K562 (cell line): ENCODE data around the gene DHPS. TPM values are rescaled to one million over a fixed set of nuclear protein-coding genes. Genes with fewer than 3 reads are reported as not detected.

Experiments
- CBFA2T2 ChIP-seq: fragments of 450-650 bp; conservative IDR thresholded peaks from 2 replicates; pipeline ENCODE4 v1.6.1; 2017; ENCODE audit warnings: mild to moderate bottlenecking
- CBFB ChIP-seq: sonication (generic); formaldehyde crosslinking; IDR thresholded peaks from 2 replicates; pipeline ENCODE4 v1.4.0; 2020; ENCODE audit warnings: mild to moderate bottlenecking, missing genetic modification reagents
- CEBPG ChIP-seq, 3 experiments: fragments of 200-800 bp in 1 of 3; sonication (Bioruptor generic) in 1 of 3; sonication (generic) in 1 of 3; formaldehyde crosslinking in 1 of 3; IDR thresholded peaks in 2 of 3; conservative IDR thresholded peaks in 1 of 3; 2 replicates each; pipeline versions ENCODE4 v1.6.1 to v1.8.0; 2016 to 2022; ENCODE audit warnings: missing compliant biosample characterization in 2 of 3, missing genetic modification characterization in 2 of 3, mild to moderate bottlenecking in 1 of 3, missing genetic modification reagents in 1 of 3
- CREB3L1 ChIP-seq: fragments of 450-650 bp; IDR thresholded peaks from 2 replicates; pipeline ENCODE4 v1.6.1; 2014; ENCODE audit warnings: low read depth, mild to moderate bottlenecking, moderate library complexity, borderline replicate concordance
- CTBP1 ChIP-seq: fragments of 450-650 bp; IDR thresholded peaks from 2 replicates; pipeline ENCODE4 v1.6.1; 2016; ENCODE audit warnings: borderline replicate concordance
- CXXC5 ChIP-seq: fragments of 250-450 bp; sonication (Bioruptor Pico); IDR thresholded peaks from 2 replicates; pipeline ENCODE4 v1.8.0; 2022; ENCODE audit warnings: inconsistent platforms, mild to moderate bottlenecking, moderate library complexity
- EP400 ChIP-seq: fragments of 450-650 bp; IDR thresholded peaks from 2 replicates; pipeline ENCODE4 v1.6.1; 2017; ENCODE audit warnings: antibody characterized with exemption, mild to moderate bottlenecking, moderate library complexity
- HES1 ChIP-seq: fragments of 450-650 bp; IDR thresholded peaks from 2 replicates; pipeline ENCODE4 v1.6.1; 2016; ENCODE audit warnings: low read depth, mild to moderate bottlenecking, moderate library complexity
- HSF4 ChIP-seq: fragments of 250-450 bp; sonication (Bioruptor Pico); IDR thresholded peaks from 2 replicates; pipeline ENCODE4 v2.1.2; 2022; ENCODE audit warnings: mild to moderate bottlenecking, moderate library complexity, borderline replicate concordance
- KAT2B ChIP-seq: IDR thresholded peaks from one replicate; pipeline ENCODE4 v1.6.1; 2012; ENCODE audit warnings: low read depth, mild to moderate bottlenecking, control low read depth, inconsistent platforms, low read length, moderate library complexity
- MYNN ChIP-seq, 2 experiments: sonication (generic); formaldehyde crosslinking in 1 of 2; IDR thresholded peaks; 2 replicates each; pipeline versions ENCODE4 v1.5.0 to v1.6.1; 2016 to 2020; ENCODE audit warnings: antibody characterized with exemption in 1 of 2, missing genetic modification reagents in 1 of 2
- NBN ChIP-seq: fragments of 450-650 bp; IDR thresholded peaks from 2 replicates; pipeline ENCODE4 v1.6.1; 2016; ENCODE audit warnings: low read depth, mild to moderate bottlenecking
- NCOA2 ChIP-seq, 2 experiments: fragments of 450-650 bp; IDR thresholded peaks; 2 replicates each; pipeline ENCODE4 v1.6.1; 2018; ENCODE audit warnings: mild to moderate bottlenecking in 2 of 2, moderate library complexity in 1 of 2; ENCODE audit not compliant: partially characterized antibody in 2 of 2
- NCOA4 ChIP-seq: fragments of 450-650 bp; IDR thresholded peaks from 2 replicates; pipeline ENCODE4 v1.6.1; 2018; ENCODE audit warnings: mild to moderate bottlenecking; ENCODE audit not compliant: partially characterized antibody
- POLR2H ChIP-seq: IDR thresholded peaks from 2 replicates; pipeline ENCODE4 v1.6.1; 2016; ENCODE audit warnings: missing genetic modification characterization, low read depth, mild to moderate bottlenecking, control low read depth, missing compliant biosample characterization, moderate library complexity
- RCOR1 ChIP-seq, 2 experiments: IDR thresholded peaks; 2 replicates each; pipeline ENCODE4 v1.6.1; 2012; ENCODE audit warnings: low read depth in 2 of 2, low read length in 2 of 2, borderline replicate concordance in 1 of 2, improper control_type of control experiment in 1 of 2
- SMAD4 ChIP-seq: fragments of 250-450 bp; sonication (Bioruptor Pico); conservative IDR thresholded peaks from 2 replicates; pipeline ENCODE4 v1.8.0; 2021; ENCODE audit warnings: inconsistent platforms, mild to moderate bottlenecking, moderate library complexity
- SMARCC2 ChIP-seq: fragments of 450-650 bp; IDR thresholded peaks from 2 replicates; pipeline ENCODE4 v1.6.1; 2017; ENCODE audit warnings: antibody characterized with exemption, moderate library complexity, mild to moderate bottlenecking, low read depth
- SPI1 ChIP-seq: IDR thresholded peaks from 2 replicates; pipeline ENCODE4 v1.6.1; 2011; ENCODE audit warnings: low read depth, low read length, control low read depth, borderline replicate concordance
- SREBF2 ChIP-seq: sonication (generic); formaldehyde crosslinking; IDR thresholded peaks from 2 replicates; pipeline ENCODE4 v1.4.0; 2020; ENCODE audit warnings: mild to moderate bottlenecking, missing genetic modification reagents
- STAT5B ChIP-seq: fragments of 250-450 bp; sonication (Bioruptor Pico); IDR thresholded peaks from 2 replicates; pipeline ENCODE4 v1.8.0; 2021; ENCODE audit warnings: mild to moderate bottlenecking, inconsistent platforms
- YY1 ChIP-seq, 3 experiments: IDR thresholded peaks; 2 replicates each; pipeline ENCODE4 v1.6.1; 2011; ENCODE audit warnings: low read length in 2 of 3, mild to moderate bottlenecking in 2 of 3, moderate library complexity in 2 of 3, borderline replicate concordance in 1 of 3, control low read depth in 1 of 3, low read depth in 1 of 3; ENCODE audit not compliant: insufficient read depth in 3 of 3, insufficient replicate concordance in 2 of 3, control insufficient read depth in 1 of 3, insufficient read length in 1 of 3; ENCODE audit errors: extremely low read depth in 1 of 3
- ZFP30 ChIP-seq: fragments of 250-450 bp; sonication (Bioruptor Pico); IDR thresholded peaks from 2 replicates; pipeline ENCODE4 v1.8.0; 2022; ENCODE audit warnings: moderate library complexity, mild to moderate bottlenecking, inconsistent platforms, borderline replicate concordance
- ZNF134 ChIP-seq: fragments of 250-450 bp; sonication (Bioruptor Pico); conservative IDR thresholded peaks from 2 replicates; pipeline ENCODE4 v1.4.0; 2020
- ZNF143 ChIP-seq: sonication (generic); formaldehyde crosslinking; IDR thresholded peaks from 2 replicates; pipeline ENCODE4 v1.9.0; 2022; ENCODE audit warnings: mild to moderate bottlenecking, missing genetic modification reagents
- ZNF232 ChIP-seq: sonication (generic); formaldehyde crosslinking; IDR thresholded peaks from 2 replicates; pipeline ENCODE4 v1.8.0; 2022; ENCODE audit warnings: mild to moderate bottlenecking, missing genetic modification reagents
- polyA plus RNA-seq, 8 experiments: library from polyadenylated mRNA; depleted of rRNA in 4 of 8; stranded (reverse) in 5 of 8; unstranded in 3 of 8; fragments of >200 nt; fragmentation: Nextera tagmentation in 2 of 8; fragmentation: Illumina TruSeq in 1 of 8; extraction: Ambion mirVana in 2 of 8; extraction: Trizol in 1 of 8; gene quantifications; 2 replicates each; pipeline versions ENCODE4 v1.2.1 to v1.2.3, GENCODE V29; 2011 to 2014; ENCODE audit warnings: inconsistent platforms in 1 of 8, missing spikeins in 1 of 8
- total RNA-seq, 7 experiments: library from RNA; depleted of rRNA in 6 of 7; stranded (reverse); fragments of >200 nt in 6 of 7; fragmentation: Illumina TruSeq in 2 of 7; extraction: Trizol in 2 of 7; gene quantifications; 2 replicates each; pipeline versions ENCODE4 v1.2.1 to v1.2.3, GENCODE V29; 2011 to 2021; ENCODE audit warnings: low replicate concordance in 1 of 7

DHPS gene
- total and polyA plus RNA-seq, 9 of the 15 experiments (the other 6 are each of a cell fraction or from before 2014, with no cell fraction given): 47.1 to 110 (median 79.9) TPM

- no peak for TF ChIP-seq NCOA4
- no peak for TF ChIP-seq HES1
- no peak for TF ChIP-seq CXXC5
- TF ChIP-seq ZNF143 (CRISPR knock-in tag): 0 out of 2 replicates have a peak, but pooled peaks have one; percentile 41
- peak; percentile 56; the same call in 1 of the 2 replicates for TF ChIP-seq EP400
- TF ChIP-seq KAT2B: no peak
- no peak for TF ChIP-seq STAT5B (CRISPR knock-in tag)
- TF ChIP-seq YY1 (IDR thresholded peaks at IDR 0.05; ENCODE audit: borderline replicate concordance in 1 of 3, control insufficient read depth in 1 of 3, extremely low read depth in 1 of 3, insufficient read depth in 3 of 3, insufficient read length in 1 of 3, insufficient replicate concordance in 2 of 3, low read depth in 1 of 3, low read length in 2 of 3): peak in 1 of 3 experiments; percentile 21
- 0 out of 2 replicates have a peak, but pooled peaks have one; percentile 16 for TF ChIP-seq NBN
- no peak for TF ChIP-seq SMARCC2
- peak; percentile 68; the same call in 1 of the 2 replicates for TF ChIP-seq CREB3L1
- TF ChIP-seq CBFB (CRISPR knock-in tag): peak; percentile 82; the same call in 1 of the 2 replicates
- TF ChIP-seq CTBP1: no peak
- TF ChIP-seq ZNF232: 0 out of 2 replicates have a peak, but pooled peaks have one; percentile 50
- no peak for TF ChIP-seq MYNN (IDR thresholded peaks at IDR 0.05)
- TF ChIP-seq MYNN (CRISPR knock-in tag; IDR thresholded peaks at IDR 0.05): no peak
- TF ChIP-seq SPI1: peak; percentile 24; the same call in 1 of the 2 replicates
- TF ChIP-seq SMAD4 (CRISPR knock-in tag): peak; percentile 65
- TF ChIP-seq CBFA2T2: no peak
- TF ChIP-seq CEBPG (CRISPR knock-in tag; IDR thresholded peaks at IDR 0.05): peak; percentile 34
- TF ChIP-seq CEBPG (tag; conservative IDR thresholded peaks at IDR 0.05 in 1 of 2, IDR thresholded peaks at IDR 0.05 in 1 of 2): no peak
- TF ChIP-seq POLR2H (tag): no peak
- TF ChIP-seq RCOR1 (IDR thresholded peaks at IDR 0.05; ENCODE audit: borderline replicate concordance in 1 of 2, low read depth in 2 of 2, low read length in 2 of 2): peak in 1 of 2 experiments; percentile 48; a peak in 1 of 4 replicates
- no peak for TF ChIP-seq ZFP30 (CRISPR knock-in tag)
- TF ChIP-seq SREBF2: no peak
- no peak for TF ChIP-seq NCOA2 (IDR thresholded peaks at IDR 0.05; ENCODE audit: partially characterized antibody in 2 of 2)
- TF ChIP-seq HSF4 (CRISPR knock-in tag): no peak
- TF ChIP-seq ZNF134 (CRISPR knock-in tag): no peak
These were observed 41.6 kb downstream of the DHPS start (continued) for GRCh38 chr19:12639901-12640613.
